HUES48 (cell line): ENCODE results near the gene SLC25A25.

ENCODE experiments used
- H3K27ac ChIP-seq: one replicate; pipeline ENCODE4 v1.7.0; 2013; ENCODE audit warnings: low read depth, low read length, inconsistent platforms
- H3K27me3 ChIP-seq: 2 replicates; pipeline ENCODE4 v1.6.1; 2013; ENCODE audit warnings: mild to moderate bottlenecking, low read length; ENCODE audit not compliant: control insufficient read depth, insufficient read depth
- H3K36me3 ChIP-seq: 2 replicates; pipeline ENCODE4 v1.6.1; 2013; ENCODE audit warnings: low read length; ENCODE audit not compliant: control insufficient read depth, insufficient read depth
- H3K4me1 ChIP-seq: 2 replicates; pipeline ENCODE4 v1.6.1; 2013; ENCODE audit warnings: mild to moderate bottlenecking, low read length; ENCODE audit not compliant: control insufficient read depth, insufficient read depth
- H3K4me3 ChIP-seq: 2 replicates; pipeline ENCODE4 v1.5.1; 2013; ENCODE audit warnings: mild to moderate bottlenecking, low read depth, low read length
- H3K9ac ChIP-seq: 2 replicates; pipeline ENCODE4 v1.6.1; 2013; ENCODE audit warnings: mild to moderate bottlenecking, low read depth, low read length, moderate library complexity
- H3K9me3 ChIP-seq: 2 replicates; pipeline ENCODE4 v1.6.1; 2013; ENCODE audit warnings: low read length; ENCODE audit not compliant: control insufficient read depth, insufficient read depth

The SLC25A25 gene

GRCh38 chr9:128116104-128117083 is 48.4 kb downstream of the SLC25A25 start:
- Histone ChIP-seq H3K9me3 (no peaks in the 10 kb centered on the region), H3K4me1 (no peaks in the 10 kb centered on the region), H3K36me3 (peaks cover 25% of the 10 kb centered on the region), H3K27ac (no peak overlapping the region), H3K4me3 (no peak overlapping the region), H3K27me3 (no peaks in the 10 kb centered on the region), H3K9ac (no peak overlapping the region)

GRCh38 chr9:128117613-128118471 is 49.8 kb downstream of the SLC25A25 start:
- Histone ChIP-seq H3K4me3 (peak overlapping the region; percentile 3; the same call in 1 of the 2 replicates), H3K27ac (peak overlapping the region; percentile 15), H3K27me3 (no peaks in the 10 kb centered on the region), H3K9me3 (no peaks in the 10 kb centered on the region), H3K4me1 (no peaks in the 10 kb centered on the region), H3K9ac (no peak overlapping the region), H3K36me3 (peaks cover 39% of the 10 kb centered on the region)

- Histone ChIP-seq H3K27ac (no peak overlapping the region), H3K9me3 (no peaks in the 10 kb centered on the region), H3K4me3 (no peak overlapping the region), H3K27me3 (no peaks in the 10 kb centered on the region), H3K4me1 (no peaks in the 10 kb centered on the region), H3K9ac (no peak overlapping the region), H3K36me3 (peaks cover 41% of the 10 kb centered on the region)
Observed at GRCh38 chr9:128118472-128118857, 50.4 kb downstream of the SLC25A25 start.

GRCh38 chr9:128118971-128119665 is 51.1 kb downstream of the SLC25A25 start:
- no peaks in the 10 kb centered on the region for H3K9me3 ChIP-seq
- no peak overlapping the region for H3K9ac ChIP-seq
- no peaks in the 10 kb centered on the region for H3K27me3 ChIP-seq
- H3K4me1 ChIP-seq = no peaks in the 10 kb centered on the region
- no peak overlapping the region for H3K4me3 ChIP-seq
- peaks cover 44% of the 10 kb centered on the region for H3K36me3 ChIP-seq
- H3K27ac ChIP-seq = no peak overlapping the region

GRCh38 chr9:128120061-128120740 is 52.2 kb downstream of the SLC25A25 start:
- no peaks in the 10 kb centered on the region for H3K4me1 ChIP-seq
- H3K4me3 ChIP-seq = no peak overlapping the region
- no peaks in the 10 kb centered on the region for H3K27me3 ChIP-seq
- no peaks in the 10 kb centered on the region for H3K9me3 ChIP-seq
- no peak overlapping the region for H3K27ac ChIP-seq
- H3K9ac ChIP-seq = no peak overlapping the region
- peaks cover 48% of the 10 kb centered on the region for H3K36me3 ChIP-seq

GRCh38 chr9:128120741-128121465 is 52.9 kb downstream of the SLC25A25 start:
- H3K27ac ChIP-seq = no peak overlapping the region
- H3K4me1 ChIP-seq = no peaks in the 10 kb centered on the region
- no peak overlapping the region for H3K4me3 ChIP-seq
- H3K9ac ChIP-seq = no peak overlapping the region
- H3K36me3 ChIP-seq = peaks cover 48% of the 10 kb centered on the region
- H3K27me3 ChIP-seq = no peaks in the 10 kb centered on the region
- H3K9me3 ChIP-seq = no peaks in the 10 kb centered on the region

- no peaks in the 10 kb centered on the region for H3K9me3 ChIP-seq
- H3K9ac ChIP-seq = no peak overlapping the region
- no peak overlapping the region for H3K27ac ChIP-seq
- H3K4me1 ChIP-seq = no peaks in the 10 kb centered on the region
- H3K4me3 ChIP-seq = no peak overlapping the region
- H3K27me3 ChIP-seq = no peaks in the 10 kb centered on the region
- peaks cover 48% of the 10 kb centered on the region for H3K36me3 ChIP-seq
Observed at GRCh38 chr9:128121466-128121810, 53.4 kb downstream of the SLC25A25 start.

- Histone ChIP-seq H3K27ac (no peak overlapping the region), H3K36me3 (peaks cover 48% of the 10 kb centered on the region), H3K27me3 (no peaks in the 10 kb centered on the region), H3K4me1 (no peaks in the 10 kb centered on the region), H3K4me3 (no peak overlapping the region), H3K9ac (no peak overlapping the region), H3K9me3 (no peaks in the 10 kb centered on the region)
Observed at GRCh38 chr9:128121924-128122808, 54.1 kb downstream of the SLC25A25 start.

- no peaks in the 10 kb centered on the region for H3K9me3 ChIP-seq
- H3K36me3 ChIP-seq = peaks cover 48% of the 10 kb centered on the region
- no peak overlapping the region for H3K27ac ChIP-seq
- H3K4me1 ChIP-seq = no peaks in the 10 kb centered on the region
- H3K4me3 ChIP-seq = no peak overlapping the region
- no peak overlapping the region for H3K9ac ChIP-seq
- no peaks in the 10 kb centered on the region for H3K27me3 ChIP-seq
Observed at GRCh38 chr9:128122809-128123175, 54.8 kb downstream of the SLC25A25 start.
